OCI-LY1 (cell line): ENCODE results near the gene CMPK1.

Source experiments
- H2AFZ ChIP-seq: fragments of 200-600 bp; sonication (generic), shearing (Covaris generic); 2 replicates; pipeline ENCODE4 v1.6.0; 2014; ENCODE audit warnings: antibody characterized with exemption, mild to moderate bottlenecking, low read length
- H3F3A ChIP-seq: fragments of 200-600 bp; sonication (generic), shearing (Covaris generic); 2 replicates; pipeline ENCODE4 v1.6.0; 2014; ENCODE audit warnings: mild to moderate bottlenecking, antibody characterized with exemption, low read length, moderate library complexity; ENCODE audit not compliant: insufficient read depth
- H3K27ac ChIP-seq: fragments of 200-600 bp; sonication (generic); 2 replicates; pipeline ENCODE4 v1.5.1; 2014; ENCODE audit warnings: low read length, mixed run types, mild to moderate bottlenecking, low read depth; ENCODE audit not compliant: poor library complexity, severe bottlenecking
- H3K27me3 ChIP-seq: fragments of 200-600 bp; sonication (generic); 2 replicates; pipeline ENCODE4 v1.6.0; 2014; ENCODE audit warnings: antibody characterized with exemption, mild to moderate bottlenecking, low read length, moderate library complexity; ENCODE audit not compliant: insufficient read depth
- H3K36me3 ChIP-seq: fragments of 200-600 bp; sonication (generic); 2 replicates; pipeline ENCODE4 v1.6.1; 2014; ENCODE audit warnings: mild to moderate bottlenecking, antibody characterized with exemption, low read length, moderate library complexity, mixed read lengths; ENCODE audit not compliant: insufficient read depth
- H3K4me1 ChIP-seq: fragments of 200-600 bp; sonication (generic); 2 replicates; pipeline ENCODE4 v1.5.1; 2014; ENCODE audit warnings: mild to moderate bottlenecking, low read length, moderate library complexity; ENCODE audit not compliant: insufficient read depth, severe bottlenecking
- H3K4me2 ChIP-seq: fragments of 200-600 bp; sonication (generic), shearing (Covaris generic); 2 replicates; pipeline ENCODE4 v1.6.1; 2014; ENCODE audit warnings: low read length
- H3K4me3 ChIP-seq: fragments of 200-600 bp; sonication (generic); 2 replicates; pipeline ENCODE4 v1.5.1; 2014; ENCODE audit warnings: low read length, low read depth, mild to moderate bottlenecking, mixed read lengths; ENCODE audit not compliant: poor library complexity, severe bottlenecking
- H3K79me2 ChIP-seq: fragments of 200-600 bp; shearing (Covaris generic); 2 replicates; pipeline ENCODE4 v1.6.1; 2016; ENCODE audit warnings: mixed run types, low read length, mixed read lengths; ENCODE audit not compliant: insufficient read depth
- H3K9ac ChIP-seq: fragments of 200-600 bp; sonication (generic), shearing (Covaris generic); 2 replicates; pipeline ENCODE4 v1.6.1; 2014; ENCODE audit warnings: mild to moderate bottlenecking, low read length, mixed read lengths
- H3K9me2 ChIP-seq: fragments of 200-600 bp; sonication (generic), shearing (Covaris generic); 2 replicates; pipeline ENCODE4 v1.6.1; 2014; ENCODE audit warnings: low read depth, mild to moderate bottlenecking, low read length, mixed read lengths
- H3K9me3 ChIP-seq: fragments of 200-600 bp; shearing (Covaris generic); 2 replicates; pipeline ENCODE4 v1.6.1; 2014; ENCODE audit warnings: low read length, mixed read lengths
- H4K20me1 ChIP-seq: fragments of 200-600 bp; sonication (generic), shearing (Covaris generic); 2 replicates; pipeline ENCODE4 v1.6.0; 2016; ENCODE audit warnings: mild to moderate bottlenecking, low read length; ENCODE audit not compliant: insufficient read depth
- EZH2 ChIP-seq: fragments of 200-600 bp; sonication (generic), shearing (Covaris generic); IDR thresholded peaks from 2 replicates; pipeline ENCODE4 v1.8.0; 2017; ENCODE audit warnings: borderline replicate concordance, mixed run types, mild to moderate bottlenecking, antibody characterized with exemption, low read length, moderate library complexity, mixed read lengths
- TF ChIP-seq, protein P1 (sequence below): fragments of 200-600 bp; sonication (generic), shearing (Covaris generic); IDR thresholded peaks from 2 replicates; pipeline ENCODE4 v1.5.1; 2017; ENCODE audit warnings: mild to moderate bottlenecking, antibody characterized with exemption, low read length, moderate library complexity, mixed read lengths

The CMPK1 gene

DNA sequence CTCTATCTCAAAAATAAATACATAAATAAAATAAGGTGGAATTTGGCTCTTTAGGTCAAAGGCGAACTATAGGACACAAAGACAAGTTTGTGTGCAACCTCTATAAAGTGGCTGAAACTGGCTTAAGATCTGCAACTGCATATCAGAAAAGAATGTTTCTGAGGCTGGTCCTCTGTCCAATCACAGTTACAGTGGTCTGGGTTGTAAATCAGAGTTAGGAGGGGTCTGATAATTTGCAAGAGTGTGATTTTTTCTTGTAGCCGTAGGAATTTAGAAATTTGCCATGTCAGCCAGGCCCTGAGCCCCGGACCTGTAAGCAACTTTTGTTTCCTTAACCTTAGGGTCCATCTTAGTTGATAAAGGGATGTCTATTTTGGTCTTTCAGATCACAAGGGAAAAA lies 27.8 kb downstream of the CMPK1 start:
- Histone ChIP-seq H3K4me1 (no peaks in the 10 kb centered on the region), H2AFZ (no peak overlapping the region), H4K20me1 (no peaks in the 10 kb centered on the region), H3K4me2 (no peak overlapping the region), H3K36me3 (no peaks in the 10 kb centered on the region), H3K4me3 (no peak overlapping the region), H3K27ac (no peak overlapping the region), H3K9ac (no peak overlapping the region), H3K27me3 (no peaks in the 10 kb centered on the region), H3K79me2 (peaks cover 42% of the 10 kb centered on the region), H3F3A (no peaks in the 10 kb centered on the region), H3K9me3 (no peaks in the 10 kb centered on the region), H3K9me2 (no peaks in the 10 kb centered on the region)
- TF ChIP-seq, protein P1, sequence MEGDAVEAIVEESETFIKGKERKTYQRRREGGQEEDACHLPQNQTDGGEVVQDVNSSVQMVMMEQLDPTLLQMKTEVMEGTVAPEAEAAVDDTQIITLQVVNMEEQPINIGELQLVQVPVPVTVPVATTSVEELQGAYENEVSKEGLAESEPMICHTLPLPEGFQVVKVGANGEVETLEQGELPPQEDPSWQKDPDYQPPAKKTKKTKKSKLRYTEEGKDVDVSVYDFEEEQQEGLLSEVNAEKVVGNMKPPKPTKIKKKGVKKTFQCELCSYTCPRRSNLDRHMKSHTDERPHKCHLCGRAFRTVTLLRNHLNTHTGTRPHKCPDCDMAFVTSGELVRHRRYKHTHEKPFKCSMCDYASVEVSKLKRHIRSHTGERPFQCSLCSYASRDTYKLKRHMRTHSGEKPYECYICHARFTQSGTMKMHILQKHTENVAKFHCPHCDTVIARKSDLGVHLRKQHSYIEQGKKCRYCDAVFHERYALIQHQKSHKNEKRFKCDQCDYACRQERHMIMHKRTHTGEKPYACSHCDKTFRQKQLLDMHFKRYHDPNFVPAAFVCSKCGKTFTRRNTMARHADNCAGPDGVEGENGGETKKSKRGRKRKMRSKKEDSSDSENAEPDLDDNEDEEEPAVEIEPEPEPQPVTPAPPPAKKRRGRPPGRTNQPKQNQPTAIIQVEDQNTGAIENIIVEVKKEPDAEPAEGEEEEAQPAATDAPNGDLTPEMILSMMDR = no peak
- no peak for TF ChIP-seq EZH2

DNA sequence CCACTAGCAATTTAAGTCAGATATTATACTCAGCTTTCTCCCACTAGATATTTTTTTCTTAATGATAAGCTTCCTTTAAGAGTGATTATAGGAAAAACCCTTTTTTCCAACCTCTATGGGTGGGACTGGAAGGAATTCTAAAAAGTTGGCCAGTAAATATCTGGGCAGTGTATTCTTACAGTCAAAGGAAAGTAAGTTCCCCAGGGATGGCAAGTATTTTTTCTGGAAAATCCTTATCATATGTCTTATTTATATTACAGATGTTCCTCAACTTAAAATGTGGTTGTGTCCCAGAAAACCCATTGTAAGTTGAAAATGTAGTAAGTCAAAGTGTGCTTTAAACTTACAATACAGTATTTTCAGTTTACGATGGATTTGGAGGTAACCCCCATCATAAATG lies 29.2 kb downstream of the CMPK1 start:
- no peak overlapping the region for H3K9ac ChIP-seq
- no peak overlapping the region for H3K4me2 ChIP-seq
- no peaks in the 10 kb centered on the region for H3K4me1 ChIP-seq
- H3K9me2 ChIP-seq = no peaks in the 10 kb centered on the region
- no peak for TF ChIP-seq EZH2
- TF ChIP-seq, protein P1 = no peak
- no peaks in the 10 kb centered on the region for H4K20me1 ChIP-seq
- H3K4me3 ChIP-seq = no peak overlapping the region
- H3K36me3 ChIP-seq = no peaks in the 10 kb centered on the region
- H3K9me3 ChIP-seq = no peaks in the 10 kb centered on the region
- H3K27me3 ChIP-seq = no peaks in the 10 kb centered on the region
- H3K27ac ChIP-seq = no peak overlapping the region
- no peaks in the 10 kb centered on the region for H3F3A ChIP-seq
- peaks cover 39% of the 10 kb centered on the region for H3K79me2 ChIP-seq
- no peak overlapping the region for H2AFZ ChIP-seq

DNA sequence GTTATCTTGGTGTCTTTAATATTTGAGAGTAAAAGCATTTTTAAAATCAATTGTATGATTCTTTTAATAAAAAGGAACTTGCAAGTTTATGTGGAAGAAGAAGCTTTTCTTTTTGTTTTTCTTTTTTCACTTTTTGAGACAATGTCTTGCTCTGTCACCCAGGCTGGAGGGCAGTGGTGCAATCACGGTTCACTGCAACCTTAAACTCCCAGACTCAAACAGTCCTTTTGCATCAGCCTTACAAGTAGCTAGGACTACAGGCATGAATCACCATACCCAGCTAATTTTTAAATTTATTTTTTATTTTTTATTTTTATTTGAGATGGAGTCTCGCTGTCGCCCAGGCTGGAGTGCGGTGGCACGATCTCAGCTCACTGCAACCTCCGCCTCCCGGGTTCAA lies 34.1 kb downstream of the CMPK1 start:
- H3K79me2 ChIP-seq = peaks cover 16% of the 10 kb centered on the region
- H3K4me3 ChIP-seq = no peak overlapping the region

More for the DNA sequence above, 34.1 kb downstream of the CMPK1 start:
- no peaks in the 10 kb centered on the region for H3K4me1 ChIP-seq
- no peak overlapping the region for H3K27ac ChIP-seq
- TF ChIP-seq, protein P1 = no peak
- no peak for TF ChIP-seq EZH2
- no peak overlapping the region for H2AFZ ChIP-seq
- H3K9me2 ChIP-seq = no peaks in the 10 kb centered on the region
- no peaks in the 10 kb centered on the region for H3K9me3 ChIP-seq
- H3K27me3 ChIP-seq = no peaks in the 10 kb centered on the region
- no peak overlapping the region for H3K4me2 ChIP-seq
- H3K36me3 ChIP-seq = peaks cover 35% of the 10 kb centered on the region
- H3K9ac ChIP-seq = no peak overlapping the region
- no peaks in the 10 kb centered on the region for H4K20me1 ChIP-seq
- no peaks in the 10 kb centered on the region for H3F3A ChIP-seq
